Mammary epithelial cell (primary cell): ENCODE results near the gene GRIA3.

ENCODE experiments used
- CTCF ChIP-seq, 2 donors: IDR thresholded peaks in 1 of 2; conservative IDR thresholded peaks in 1 of 2; 2 replicates each; pipeline ENCODE4 v1.5.1; 2011 to 2012; ENCODE audit warnings: inconsistent platforms in 2 of 2, low read length in 2 of 2, mild to moderate bottlenecking in 2 of 2, control low read depth in 1 of 2, low read depth in 1 of 2; ENCODE audit not compliant: insufficient read depth in 1 of 2; ENCODE audit errors: extremely low read depth in 1 of 2
- EZH2 ChIP-seq: IDR thresholded peaks from 2 replicates; pipeline ENCODE4 v1.6.1; 2012; ENCODE audit warnings: low read length, inconsistent platforms, borderline replicate concordance

- TF ChIP-seq CTCF (conservative IDR thresholded peaks at IDR 0.05 in 1 of 2, IDR thresholded peaks at IDR 0.05 in 1 of 2; ENCODE audit: extremely low read depth in 1 of 2, insufficient read depth in 1 of 2, low read depth in 1 of 2, low read length in 2 of 2): no peak
- TF ChIP-seq EZH2: no peak
Observed at GRCh38 chrX:123263747-123264146, 79.7 kb downstream of the GRIA3 start.
